GM21423 (cell line): Measurements from ENCODE around the gene SERP2.

Experiments
- ATAC-seq: cut with Tn5 transposase; IDR thresholded peaks from one replicate; pipeline ENCODE4 v1.9.1; 2021; ENCODE audit warnings: mild to moderate bottlenecking, moderate library complexity; ENCODE audit not compliant: unreplicated experiment

Gene SERP2

DNA sequence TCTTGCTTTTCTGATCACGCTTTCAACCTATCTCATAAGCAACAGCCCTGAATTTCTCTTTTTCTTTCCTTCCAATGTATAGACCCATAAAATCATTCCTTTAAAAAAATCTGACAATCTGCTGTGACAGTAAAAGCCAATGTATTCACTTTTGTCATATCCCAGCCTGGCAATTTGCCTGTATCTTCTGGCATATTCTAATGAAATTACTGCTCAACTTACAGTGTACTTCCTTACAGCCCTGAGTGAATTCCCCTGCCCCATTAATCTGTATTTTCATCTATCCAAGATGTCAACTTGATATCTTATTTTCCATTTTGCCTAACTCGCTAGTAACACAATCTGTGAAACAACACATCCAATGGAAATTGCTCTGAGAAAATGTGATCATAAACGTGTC lies 18.0 kb upstream of the SERP2 start:
- no peak for ATAC-seq

DNA sequence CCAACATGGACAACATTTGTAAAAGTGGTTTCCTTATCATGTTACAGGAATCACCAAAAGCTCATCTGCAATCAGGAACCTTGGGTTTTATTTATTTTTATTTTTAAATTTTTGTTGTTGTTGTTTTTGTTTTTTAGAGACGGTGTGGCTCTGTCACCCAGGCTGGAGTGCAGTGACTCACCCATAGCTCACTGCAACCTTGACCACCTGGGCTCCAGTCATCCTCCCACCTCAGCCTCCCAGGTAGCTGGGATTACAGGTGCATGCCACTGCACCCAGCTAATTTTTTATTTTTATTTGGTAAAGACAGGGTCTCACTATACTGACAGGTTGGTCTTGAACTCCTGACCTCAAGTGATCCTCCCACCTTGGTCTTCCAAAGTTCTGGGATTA lies 13.6 kb upstream of the SERP2 start:
- no peak for ATAC-seq

DNA sequence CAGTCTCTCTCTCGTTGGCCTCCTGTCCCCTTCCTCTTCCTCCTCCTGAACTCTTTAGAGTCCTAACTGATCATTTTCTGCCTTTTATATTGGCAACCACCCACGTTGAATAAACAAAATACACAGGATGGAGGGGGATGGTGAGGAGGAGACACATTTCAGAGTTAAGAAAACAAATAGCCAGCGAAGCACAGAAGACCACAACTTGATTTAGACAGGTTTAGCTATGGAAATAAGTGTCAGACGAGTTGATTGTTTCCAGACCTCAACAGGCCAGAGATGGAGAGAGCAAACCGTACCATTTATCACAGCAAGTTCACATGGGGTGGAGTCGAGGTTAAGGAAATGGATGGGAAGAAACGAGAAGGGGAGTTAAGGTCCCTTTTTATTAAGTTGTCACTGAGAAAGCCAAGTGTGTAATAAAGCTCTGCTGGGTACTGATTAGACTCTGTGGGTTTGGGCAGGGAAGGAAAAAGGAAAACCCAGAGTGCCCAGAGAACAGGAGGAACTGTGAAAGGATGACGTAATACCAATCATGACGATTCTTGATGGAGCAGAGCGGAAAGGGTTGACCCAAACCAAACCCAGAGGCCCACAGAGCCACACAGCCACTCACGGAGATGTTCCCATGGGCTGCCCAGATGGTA lies 11.1 kb upstream of the SERP2 start:
- ATAC-seq: no peak

DNA sequence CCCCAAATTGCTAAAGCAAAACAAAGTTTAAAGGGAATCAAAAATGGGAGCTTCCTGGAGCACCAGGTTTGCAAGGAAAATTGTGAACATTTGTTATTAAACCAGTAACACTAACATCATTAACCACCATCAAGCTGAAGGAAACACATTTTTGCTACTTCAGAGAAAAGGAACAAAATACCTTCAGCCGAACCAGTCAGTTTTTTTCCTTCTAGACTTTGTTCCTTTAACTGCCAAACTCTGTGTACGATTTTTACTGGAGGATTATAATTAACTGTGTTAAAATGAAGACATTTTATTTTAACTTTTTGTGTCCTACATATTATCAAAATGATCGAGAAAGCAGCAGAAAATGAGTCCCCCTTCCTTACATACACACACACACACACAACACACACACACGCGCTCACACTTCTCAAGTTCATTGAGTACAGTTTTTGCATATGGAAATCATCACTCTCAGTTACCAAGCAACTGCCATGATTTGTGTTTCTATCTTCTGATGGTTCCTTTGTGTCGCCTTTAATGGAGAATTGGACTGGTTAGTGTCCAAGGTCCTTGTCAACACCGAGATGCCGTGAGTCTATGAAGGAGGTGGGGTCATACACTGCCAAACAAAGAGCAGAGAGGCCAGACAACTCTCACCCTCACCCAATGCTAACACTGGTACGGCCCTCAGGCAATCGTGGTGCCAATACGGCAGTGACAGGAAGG lies 9.8 kb upstream of the SERP2 start:
- ATAC-seq: no peak

DNA sequence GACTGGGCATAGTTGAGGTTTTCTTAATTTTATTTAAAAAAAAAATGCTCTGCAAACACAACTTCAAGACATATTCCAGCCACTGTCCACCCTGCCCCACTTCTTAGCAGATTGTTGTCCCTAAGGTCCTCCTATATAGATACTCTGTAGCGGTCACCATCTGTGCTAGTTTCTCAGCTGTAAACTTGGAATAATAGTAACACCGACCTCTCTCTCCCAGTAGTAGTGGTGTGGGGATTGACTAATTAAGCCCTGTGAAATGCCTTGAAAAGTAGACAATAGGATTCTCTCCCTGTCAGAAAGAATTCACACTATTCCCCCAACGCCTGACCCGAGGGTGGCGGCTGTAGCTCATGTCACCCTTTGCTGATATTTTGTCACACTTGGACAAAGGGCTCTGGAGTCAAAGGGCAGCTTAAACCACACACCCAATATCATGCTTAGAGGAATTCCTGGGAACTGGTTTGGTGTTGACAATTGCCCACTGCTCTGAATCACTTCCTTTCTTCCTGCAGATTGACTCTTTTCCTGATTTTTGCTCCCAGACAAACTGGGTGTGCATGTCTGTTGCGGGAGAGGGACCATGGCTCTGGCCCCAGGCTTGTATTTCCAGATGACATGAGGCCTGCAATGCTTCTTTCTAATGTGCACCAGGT lies 9.2 kb upstream of the SERP2 start:
- no peak for ATAC-seq

DNA sequence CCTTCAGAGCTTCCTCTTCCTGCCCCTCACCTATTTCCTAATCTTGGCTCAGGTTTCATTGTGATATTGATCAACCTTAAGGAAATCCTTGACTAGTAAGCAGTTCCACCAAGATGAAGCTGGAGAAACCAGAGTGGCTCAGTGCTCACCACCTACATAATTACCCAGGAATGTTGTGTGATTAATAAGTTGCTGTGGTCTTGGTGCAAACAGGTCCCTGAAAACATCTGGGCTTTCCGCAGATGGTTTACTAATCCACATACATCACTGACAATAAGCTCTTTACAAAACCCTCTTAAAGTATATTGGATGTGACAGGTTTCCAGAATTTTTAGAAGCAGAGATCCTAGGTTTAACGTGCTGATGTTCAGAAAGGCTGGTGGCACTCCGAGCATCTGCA lies 8.6 kb upstream of the SERP2 start:
- no peak for ATAC-seq

DNA sequence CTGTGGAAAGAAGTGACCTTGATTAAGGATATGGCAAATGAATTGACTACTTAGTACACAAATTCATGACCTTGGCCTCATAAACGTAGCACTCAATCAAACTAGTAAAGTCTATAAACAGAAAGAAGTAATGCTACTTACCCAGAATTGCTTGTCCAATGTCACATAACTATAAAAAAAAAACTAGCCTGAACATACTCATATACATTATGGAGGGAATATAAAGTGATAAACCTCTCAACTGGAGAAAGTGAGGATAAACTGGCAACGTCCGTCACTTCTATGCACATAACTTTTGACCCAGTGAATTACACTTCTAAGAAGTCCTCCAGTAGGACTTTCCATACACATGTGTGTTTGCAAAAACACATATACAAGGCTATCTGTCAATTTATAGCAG lies 7.7 kb upstream of the SERP2 start:
- ATAC-seq: no peak

DNA sequence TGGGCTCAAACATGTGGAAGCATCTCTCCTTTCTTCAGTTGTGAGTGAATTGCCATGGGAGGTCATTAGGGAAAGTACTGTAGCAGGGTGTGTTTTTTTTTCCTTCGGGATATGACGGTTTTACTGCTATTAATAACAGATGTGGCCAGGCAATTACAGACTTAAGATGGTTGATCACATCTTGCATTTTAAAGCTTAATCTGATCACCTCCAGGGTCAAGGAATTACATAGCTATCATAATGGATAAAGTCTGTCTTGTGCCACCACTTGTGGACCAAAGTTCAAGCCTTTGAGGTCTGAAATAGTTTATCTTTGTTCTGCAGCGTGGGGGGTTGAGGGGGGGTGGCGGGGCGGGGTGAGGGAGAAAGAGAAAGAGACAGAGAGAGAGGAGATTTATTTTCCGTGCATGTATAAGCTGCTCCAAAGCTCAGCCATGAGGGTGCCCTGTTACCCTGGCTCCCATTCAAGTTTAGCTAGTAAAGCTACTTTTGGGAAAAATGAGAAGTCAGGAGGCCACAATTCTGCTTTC lies 5.5 kb upstream of the SERP2 start:
- ATAC-seq: no peak

DNA sequence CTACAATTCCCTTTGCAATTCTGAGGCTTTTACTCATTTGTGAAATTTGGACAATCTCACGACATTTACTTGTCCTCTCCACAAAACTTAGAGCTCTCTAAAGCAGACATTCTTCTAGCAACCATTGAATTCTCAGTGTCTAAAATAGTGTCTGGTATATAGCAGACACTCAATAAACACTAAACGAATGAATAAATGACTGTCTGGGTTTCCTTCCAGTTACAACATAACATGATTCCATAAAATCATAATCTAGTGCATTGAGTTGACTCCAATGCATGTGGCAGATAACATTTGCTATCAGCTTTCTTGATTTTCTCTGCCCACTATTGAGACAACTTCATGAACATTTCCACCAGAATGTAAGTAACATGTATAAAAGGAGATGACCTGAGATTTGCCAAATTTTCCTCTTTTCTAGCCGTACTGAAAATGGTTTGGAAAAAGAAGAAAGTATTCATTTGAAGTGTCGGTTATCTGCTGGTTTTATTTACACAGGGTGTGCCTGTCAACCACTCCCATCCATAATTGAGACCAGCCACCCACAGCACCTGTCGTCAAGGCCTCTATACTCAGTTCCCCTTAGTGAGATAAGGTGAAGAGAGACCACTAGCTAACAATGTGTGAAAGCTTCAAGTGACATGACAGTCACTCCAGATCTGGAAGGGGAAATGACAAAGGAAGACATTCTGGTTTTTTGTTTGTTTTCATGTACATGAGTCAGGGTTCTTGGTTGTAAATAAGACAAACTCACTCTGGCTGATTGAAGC lies 4.8 kb upstream of the SERP2 start:
- no peak for ATAC-seq

DNA sequence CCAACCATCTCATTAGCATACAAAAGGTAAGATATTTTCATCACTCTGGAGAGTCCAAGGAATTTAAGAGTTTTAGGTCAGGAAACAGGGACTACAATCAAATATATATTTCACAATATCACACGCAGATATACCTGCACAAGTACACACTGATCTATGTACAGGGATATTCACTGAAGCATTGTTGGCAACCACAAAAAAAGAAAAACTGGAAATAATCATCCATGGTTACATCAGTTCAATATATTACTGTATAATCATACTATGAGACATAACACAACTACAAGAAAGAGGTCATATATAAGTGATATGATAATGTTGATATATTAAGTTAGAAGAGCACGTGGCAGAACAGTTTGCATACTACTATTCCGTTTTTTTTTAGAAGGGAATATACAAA lies 2.2 kb upstream of the SERP2 start:
- no peak for ATAC-seq

DNA sequence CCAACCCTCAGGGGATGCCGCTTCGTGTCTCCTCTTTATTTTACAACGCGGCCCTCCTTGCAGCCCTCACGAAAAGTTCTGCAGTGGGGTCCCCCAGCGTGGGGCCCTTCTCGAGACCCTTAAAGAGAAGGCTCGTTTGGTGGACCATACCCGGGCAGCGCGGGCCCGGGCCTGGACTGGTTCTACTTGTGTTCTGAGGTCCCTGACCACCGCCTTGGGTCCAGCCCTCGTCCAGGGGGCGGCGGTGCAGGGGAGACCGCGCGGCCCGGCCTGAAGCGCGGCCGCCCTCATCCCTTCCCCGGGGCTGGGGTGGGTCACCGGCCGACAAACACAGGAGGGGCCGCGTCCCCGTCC lies 400 bp upstream of the SERP2 start:
- no peak for ATAC-seq

DNA sequence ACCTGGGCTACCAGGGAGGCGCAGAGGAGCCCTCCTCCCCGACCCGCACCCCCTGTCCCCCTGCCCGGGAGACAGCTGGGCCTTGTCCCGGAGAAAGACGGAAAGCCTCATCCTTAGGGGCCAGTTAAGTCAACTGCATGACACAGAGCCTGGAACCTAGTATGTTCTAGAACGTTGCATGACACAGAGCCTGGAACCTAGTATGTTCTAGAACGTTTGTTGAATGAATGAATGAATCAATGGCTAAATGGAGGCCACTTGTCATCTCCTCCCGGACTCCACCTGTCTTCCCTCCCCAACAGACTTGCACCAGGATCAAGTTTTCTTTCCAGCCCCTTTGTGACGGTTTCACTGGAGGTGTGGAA lies 706 bp downstream of the SERP2 start:
- no peak for ATAC-seq

DNA sequence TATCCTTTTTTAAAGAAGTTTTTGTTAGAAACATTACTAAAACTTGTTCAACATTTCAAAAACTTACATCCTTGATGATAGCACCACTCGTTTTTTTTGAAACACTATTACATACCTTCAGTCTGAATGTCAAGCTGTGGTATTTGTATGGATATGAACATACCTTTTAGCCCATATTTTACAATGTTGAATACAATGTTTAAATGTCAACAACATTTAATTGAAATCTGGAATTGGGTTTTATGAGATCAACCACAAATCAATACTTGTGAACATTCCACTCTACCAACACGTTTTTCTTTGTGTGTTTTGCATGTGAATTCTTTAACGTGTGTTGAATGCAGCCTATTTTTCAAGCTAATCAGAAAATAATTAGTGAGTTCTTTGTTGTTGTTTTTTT lies 4.7 kb downstream of the SERP2 start:
- ATAC-seq: no peak

DNA sequence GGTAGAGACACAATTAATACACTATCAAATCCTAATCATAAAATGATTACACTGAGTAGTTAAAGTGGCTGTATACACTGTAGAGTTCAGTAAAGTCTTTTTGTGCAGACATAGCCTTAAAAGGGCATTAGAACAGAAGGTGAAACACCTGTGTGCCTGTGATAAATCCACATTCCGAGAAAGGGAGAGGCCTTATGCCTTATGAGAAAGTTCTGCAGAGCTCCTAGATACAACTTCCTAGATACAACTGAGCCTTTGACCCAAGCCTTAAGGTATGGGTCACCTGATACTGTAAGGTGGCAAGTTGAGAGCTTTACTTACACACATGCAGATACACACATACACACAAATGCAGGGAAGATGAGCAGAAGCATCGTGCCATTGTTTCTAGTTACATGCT lies 6.3 kb downstream of the SERP2 start:
- ATAC-seq: no peak

DNA sequence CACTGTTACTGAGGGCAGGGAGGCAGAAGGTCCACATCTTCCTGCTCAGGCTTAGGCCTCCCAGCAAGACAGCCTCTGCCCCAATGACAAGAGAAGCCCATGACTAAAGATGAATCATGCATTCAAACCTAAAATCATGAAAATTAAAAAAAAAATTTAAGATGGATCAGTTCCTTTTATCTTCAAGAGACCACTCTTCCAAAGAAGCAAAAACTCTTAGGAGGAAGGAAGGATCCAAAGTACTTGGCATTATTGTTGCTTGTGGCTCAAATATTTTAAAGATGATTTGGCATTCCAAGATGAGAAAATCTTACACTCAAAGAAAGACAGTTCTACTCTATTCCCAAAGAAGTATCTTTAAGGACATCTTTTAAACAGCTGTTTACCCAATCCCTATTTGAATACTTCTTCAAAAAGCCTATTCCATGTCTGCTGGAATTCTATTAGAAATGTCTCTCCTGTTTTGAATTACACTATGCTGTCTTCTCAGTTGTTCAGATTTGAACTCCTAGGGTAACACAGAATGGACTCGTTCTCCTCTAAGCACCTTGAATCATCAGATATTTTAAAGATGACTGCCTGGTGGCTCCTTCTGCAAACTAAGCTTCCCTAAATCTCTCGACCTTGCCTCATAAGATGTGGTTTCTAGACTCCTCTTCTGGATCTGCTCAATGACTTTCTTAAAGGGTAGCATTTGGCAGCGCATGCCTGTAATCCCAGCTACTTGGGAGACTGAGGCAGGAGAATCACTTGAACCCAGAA lies 7.0 kb downstream of the SERP2 start:
- no peak for ATAC-seq

DNA sequence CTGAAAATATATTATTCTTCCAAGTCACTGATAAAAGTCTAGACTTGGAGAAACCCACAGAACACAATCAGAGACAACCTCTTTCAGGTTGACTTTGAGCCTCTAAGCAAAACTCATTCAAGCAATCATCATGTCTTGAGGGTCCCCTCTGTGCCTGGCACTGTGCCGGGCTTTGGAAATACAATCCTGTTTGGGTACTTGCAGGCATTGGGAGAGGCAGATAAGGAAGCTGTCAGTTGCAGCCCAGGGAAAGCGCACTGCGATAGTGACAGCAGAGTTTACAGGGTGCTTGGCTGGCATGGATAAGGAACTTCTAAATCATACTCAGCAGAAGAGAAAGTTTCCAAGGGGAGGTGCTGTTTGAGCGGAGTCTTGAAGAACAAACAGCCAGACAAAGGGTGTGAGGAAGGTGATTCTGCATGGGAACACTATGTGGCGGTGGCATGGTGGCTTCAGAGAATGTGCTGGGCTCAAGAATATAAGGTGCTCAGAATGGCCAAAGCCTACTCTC lies 9.1 kb downstream of the SERP2 start:
- no peak for ATAC-seq

DNA sequence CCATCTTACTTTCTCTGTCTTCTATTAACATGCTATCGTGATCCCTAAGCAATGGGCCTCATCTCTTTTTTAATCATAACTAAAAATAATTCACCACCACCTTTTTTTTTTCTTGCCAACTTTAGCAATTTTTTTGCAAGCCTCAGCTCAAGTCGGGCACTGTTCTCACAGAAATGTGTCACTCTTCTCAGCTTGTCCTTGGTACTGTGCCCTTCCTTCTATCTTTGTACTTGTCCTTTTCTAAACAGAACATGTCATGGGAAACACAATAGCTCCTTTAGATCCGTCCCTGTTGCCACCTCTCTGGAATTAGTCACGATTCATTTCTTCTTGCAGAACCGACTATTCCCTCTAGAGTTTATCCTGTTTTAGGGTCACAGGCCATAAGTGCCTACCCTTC lies 10.3 kb downstream of the SERP2 start:
- ATAC-seq: no peak

DNA sequence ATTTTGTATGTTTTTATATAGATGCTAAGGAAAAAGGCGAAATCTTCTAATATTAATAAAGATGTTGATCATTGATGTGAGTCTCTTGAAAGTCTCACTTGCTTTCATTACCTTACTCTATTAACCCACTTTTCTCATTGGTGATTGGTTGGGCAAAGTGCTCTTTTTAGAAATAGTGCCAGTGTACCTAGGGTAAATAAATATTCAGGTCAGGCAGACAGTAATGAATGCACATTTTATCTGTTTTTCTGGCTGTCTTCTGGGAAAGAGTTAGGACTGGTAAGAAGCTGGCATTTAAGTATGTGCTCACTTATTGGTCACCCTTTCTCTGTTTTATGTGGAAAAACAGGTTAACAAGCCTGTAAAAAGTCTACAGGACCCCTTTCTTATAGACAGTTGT lies 11.2 kb downstream of the SERP2 start:
- ATAC-seq: no peak

DNA sequence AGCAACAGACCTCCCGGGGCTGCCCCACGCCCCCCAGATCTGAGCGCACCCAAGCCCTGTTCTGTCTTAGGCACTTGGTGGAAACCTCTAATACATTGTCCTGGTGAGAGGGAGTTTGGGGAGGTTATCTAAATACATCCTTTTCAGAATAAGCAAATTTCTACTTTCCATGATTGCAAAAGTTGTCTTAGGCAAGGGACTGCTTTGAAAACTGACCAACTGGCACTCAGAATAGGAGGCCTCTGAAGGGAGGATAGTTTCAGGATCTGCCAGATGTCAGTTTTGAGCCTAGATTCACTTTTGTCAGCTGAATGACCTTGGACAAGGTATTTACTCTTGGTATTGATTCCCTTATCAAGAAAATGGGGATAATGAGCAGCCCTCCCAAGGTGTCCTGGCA lies 11.8 kb downstream of the SERP2 start:
- ATAC-seq: no peak

DNA sequence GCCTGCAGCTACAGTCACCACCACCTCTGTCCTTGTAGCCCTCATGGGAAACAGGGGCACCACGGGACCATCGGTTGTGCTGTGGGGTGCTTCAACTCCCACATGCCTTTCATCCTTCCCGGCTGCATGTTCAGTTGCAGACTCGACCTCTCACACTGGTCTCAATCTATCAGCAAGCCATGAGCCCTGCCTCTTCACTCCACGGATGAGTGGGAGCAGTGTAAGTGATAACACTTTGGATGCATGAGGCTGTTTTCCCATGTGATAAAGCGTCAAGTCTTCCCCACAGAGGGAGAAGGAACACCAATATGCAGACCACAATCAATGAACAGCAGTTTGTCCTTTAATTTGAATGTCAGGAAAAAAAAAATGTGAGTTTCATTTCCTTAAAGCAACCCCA lies 12.2 kb downstream of the SERP2 start:
- ATAC-seq: no peak
